MM.1S (cell line): ENCODE measurements around the gene TRMT6.

ENCODE experiments used
- DNase-seq: peaks from one replicate; pipeline ENCODE4 v3.0.0-alpha.2; 2015
- H2AFZ ChIP-seq: fragments of 300-600 bp; sonication (generic); 2 replicates; pipeline ENCODE4 v1.6.0; 2016; ENCODE audit warnings: antibody characterized with exemption, low read length
- H3F3A ChIP-seq: fragments of 300-600 bp; sonication (generic); 2 replicates; pipeline ENCODE4 v1.6.1; 2016; ENCODE audit warnings: mild to moderate bottlenecking, antibody characterized with exemption, low read length, moderate library complexity, mixed read lengths; ENCODE audit not compliant: insufficient read depth
- H3K27ac ChIP-seq: fragments of 300-600 bp; sonication (generic); 2 replicates; pipeline ENCODE4 v1.5.1; 2016; ENCODE audit warnings: mild to moderate bottlenecking, low read length
- H3K27me3 ChIP-seq: fragments of 300-600 bp; sonication (generic); replicated peaks from 2 replicates; pipeline ENCODE4 v1.6.0; 2016; ENCODE audit warnings: low read length; ENCODE audit not compliant: insufficient read depth
- H3K36me3 ChIP-seq: fragments of 300-600 bp; sonication (generic); replicated peaks from 2 replicates; pipeline ENCODE4 v1.6.1; 2016; ENCODE audit warnings: mild to moderate bottlenecking, low read length, mixed read lengths; ENCODE audit not compliant: insufficient read depth
- H3K4me1 ChIP-seq: fragments of 300-600 bp; sonication (generic); 2 replicates; pipeline ENCODE4 v1.6.1; 2016; ENCODE audit warnings: low read length, mixed read lengths
- H3K4me2 ChIP-seq: fragments of 300-600 bp; sonication (generic); 2 replicates; pipeline ENCODE4 v1.6.0; 2016; ENCODE audit warnings: low read depth, low read length
- H3K4me3 ChIP-seq: fragments of 300-600 bp; sonication (generic); 2 replicates; pipeline ENCODE4 v1.5.1; 2016; ENCODE audit warnings: low read length, mixed read lengths
- H3K79me2 ChIP-seq: fragments of 300-600 bp; sonication (generic); 2 replicates; pipeline ENCODE4 v1.6.1; 2016; ENCODE audit warnings: mixed run types, low read length, mixed read lengths
- H3K9ac ChIP-seq: fragments of 300-600 bp; sonication (generic); 2 replicates; pipeline ENCODE4 v1.6.1; 2016; ENCODE audit warnings: low read length, mixed read lengths
- H3K9me2 ChIP-seq: fragments of 300-600 bp; sonication (generic); replicated peaks from 2 replicates; pipeline ENCODE4 v1.6.1; 2016; ENCODE audit warnings: mild to moderate bottlenecking, low read length, mixed read lengths; ENCODE audit not compliant: insufficient read depth
- H3K9me3 ChIP-seq: fragments of 300-600 bp; sonication (generic); replicated peaks from 2 replicates; pipeline ENCODE4 v1.6.1; 2016; ENCODE audit warnings: mild to moderate bottlenecking, low read length, mixed read lengths; ENCODE audit not compliant: insufficient read depth
- H4K20me1 ChIP-seq: fragments of 300-600 bp; sonication (generic); 2 replicates; pipeline ENCODE4 v1.6.1; 2016; ENCODE audit warnings: mild to moderate bottlenecking, low read length, moderate library complexity, mixed read lengths; ENCODE audit not compliant: insufficient read depth
- EZH2 ChIP-seq: fragments of 300-600 bp; sonication (generic); optimal IDR thresholded peaks from 2 replicates; pipeline ENCODE3; 2017; ENCODE audit warnings: low read depth, mild to moderate bottlenecking, antibody characterized with exemption, low read length, mixed read lengths
- EZH2phosphoT487 ChIP-seq: fragments of 300-600 bp; sonication (generic); IDR thresholded peaks from 2 replicates; pipeline ENCODE4 v1.6.1; 2018; ENCODE audit warnings: antibody characterized with exemption, low read length
- TF ChIP-seq, protein P1 (sequence below): fragments of 300-600 bp; sonication (generic); IDR thresholded peaks from 2 replicates; pipeline ENCODE4 v1.5.1; 2016; ENCODE audit warnings: antibody characterized with exemption, low read length, mixed read lengths

The TRMT6 gene

DNA sequence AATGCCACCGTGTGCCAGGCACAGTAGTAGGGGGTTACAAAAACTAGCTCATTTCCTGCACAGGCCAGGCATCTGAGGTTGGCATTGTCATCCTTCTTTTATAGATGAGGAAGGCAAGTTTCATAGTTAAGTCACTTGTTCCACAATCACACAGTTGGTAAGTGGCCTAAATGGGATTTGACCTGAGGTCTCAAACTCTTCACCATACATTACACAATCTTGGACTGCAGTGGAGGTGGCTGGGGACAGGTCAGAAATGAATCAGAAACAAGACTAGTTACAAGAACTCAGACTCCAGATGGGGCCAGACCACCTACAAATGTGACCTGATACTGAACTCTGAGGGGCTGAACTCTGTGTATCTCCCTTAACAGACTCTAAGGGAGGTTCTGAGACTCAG lies 49.4 kb downstream of the TRMT6 start:
- Histone ChIP-seq H3K9me3 (no peaks in the 10 kb centered on the region), H3K4me3 (no peak overlapping the region), H3K4me1 (no peaks in the 10 kb centered on the region), H3K36me3 (no peaks in the 10 kb centered on the region), H3K79me2 (no peaks in the 10 kb centered on the region), H3K4me2 (no peak overlapping the region), H2AFZ (no peak overlapping the region), H3K9me2 (no peaks in the 10 kb centered on the region), H3F3A (no peaks in the 10 kb centered on the region), H3K27me3 (no peaks in the 10 kb centered on the region), H3K9ac (no peak overlapping the region), H3K27ac (no peak overlapping the region), H4K20me1 (no peaks in the 10 kb centered on the region)
- TF ChIP-seq, protein P1, sequence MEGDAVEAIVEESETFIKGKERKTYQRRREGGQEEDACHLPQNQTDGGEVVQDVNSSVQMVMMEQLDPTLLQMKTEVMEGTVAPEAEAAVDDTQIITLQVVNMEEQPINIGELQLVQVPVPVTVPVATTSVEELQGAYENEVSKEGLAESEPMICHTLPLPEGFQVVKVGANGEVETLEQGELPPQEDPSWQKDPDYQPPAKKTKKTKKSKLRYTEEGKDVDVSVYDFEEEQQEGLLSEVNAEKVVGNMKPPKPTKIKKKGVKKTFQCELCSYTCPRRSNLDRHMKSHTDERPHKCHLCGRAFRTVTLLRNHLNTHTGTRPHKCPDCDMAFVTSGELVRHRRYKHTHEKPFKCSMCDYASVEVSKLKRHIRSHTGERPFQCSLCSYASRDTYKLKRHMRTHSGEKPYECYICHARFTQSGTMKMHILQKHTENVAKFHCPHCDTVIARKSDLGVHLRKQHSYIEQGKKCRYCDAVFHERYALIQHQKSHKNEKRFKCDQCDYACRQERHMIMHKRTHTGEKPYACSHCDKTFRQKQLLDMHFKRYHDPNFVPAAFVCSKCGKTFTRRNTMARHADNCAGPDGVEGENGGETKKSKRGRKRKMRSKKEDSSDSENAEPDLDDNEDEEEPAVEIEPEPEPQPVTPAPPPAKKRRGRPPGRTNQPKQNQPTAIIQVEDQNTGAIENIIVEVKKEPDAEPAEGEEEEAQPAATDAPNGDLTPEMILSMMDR = no peak
- no peak for TF ChIP-seq EZH2phosphoT487
- no peak for TF ChIP-seq EZH2
- no peak for DNase-seq

DNA sequence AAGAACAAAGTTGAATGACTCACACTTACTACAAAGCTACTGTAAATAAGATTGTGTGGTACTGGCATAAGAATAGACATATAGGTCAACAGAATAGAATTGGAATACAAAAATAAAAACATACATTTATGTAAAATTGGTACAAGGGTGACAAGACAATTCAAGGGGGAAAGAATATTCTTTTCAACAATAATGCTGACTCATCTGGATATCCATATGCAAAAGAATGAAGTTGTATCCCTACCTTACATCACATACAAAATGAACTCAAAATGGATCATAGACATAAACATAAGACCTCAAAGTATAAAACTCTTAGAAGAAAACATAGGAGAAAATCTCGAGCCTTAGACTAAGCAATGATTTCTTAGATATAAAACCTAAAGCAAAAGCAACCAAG lies 50.9 kb downstream of the TRMT6 start:
- Histone ChIP-seq H3K27ac (no peak overlapping the region), H3K36me3 (no peaks in the 10 kb centered on the region), H3K9ac (no peak overlapping the region), H3K79me2 (no peaks in the 10 kb centered on the region), H3K27me3 (no peaks in the 10 kb centered on the region), H3K4me3 (no peak overlapping the region), H2AFZ (no peak overlapping the region), H3K9me3 (no peaks in the 10 kb centered on the region), H3K4me2 (no peak overlapping the region), H3F3A (no peaks in the 10 kb centered on the region), H4K20me1 (no peaks in the 10 kb centered on the region), H3K4me1 (no peaks in the 10 kb centered on the region), H3K9me2 (no peaks in the 10 kb centered on the region)
- TF ChIP-seq, protein P1 = no peak
- TF ChIP-seq EZH2 (no peak), EZH2phosphoT487 (no peak)
- no peak for DNase-seq

DNA sequence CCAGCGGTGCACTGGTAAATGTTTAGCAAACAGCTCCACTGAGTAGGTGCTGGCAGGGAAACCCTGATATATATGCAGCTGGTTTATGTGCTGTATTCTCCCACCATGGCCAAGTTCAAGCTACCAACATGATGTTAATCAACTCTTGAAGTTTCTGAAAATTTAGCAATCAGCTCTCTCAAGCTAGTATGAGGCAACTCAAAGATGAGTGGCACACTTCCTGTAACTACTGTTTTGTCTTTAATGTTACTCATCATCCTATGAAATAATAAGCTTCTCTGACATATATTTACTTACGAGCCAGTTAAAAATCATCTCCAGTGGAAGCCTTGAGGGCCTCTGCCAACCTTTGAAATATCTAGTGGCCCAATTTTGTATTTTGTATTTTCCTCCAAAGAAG lies 54.7 kb downstream of the TRMT6 start:
- Histone ChIP-seq H3K4me2 (no peak overlapping the region), H2AFZ (no peak overlapping the region), H3F3A (no peaks in the 10 kb centered on the region), H3K9me2 (no peaks in the 10 kb centered on the region), H3K9ac (no peak overlapping the region), H3K4me3 (no peak overlapping the region), H3K79me2 (no peaks in the 10 kb centered on the region), H3K27me3 (no peaks in the 10 kb centered on the region), H3K4me1 (no peaks in the 10 kb centered on the region), H4K20me1 (no peaks in the 10 kb centered on the region), H3K27ac (no peak overlapping the region), H3K36me3 (no peaks in the 10 kb centered on the region), H3K9me3 (no peaks in the 10 kb centered on the region)
- TF ChIP-seq EZH2phosphoT487 = no peak
- TF ChIP-seq EZH2 = no peak
- TF ChIP-seq, protein P1 = no peak
- no peak for DNase-seq
